BJ (cell line): Measurements from ENCODE around the gene SLC25A14. TPM values are rescaled to one million over a fixed set of nuclear protein-coding genes. Genes with fewer than 3 reads are reported as not detected.

Experiments
- CTCF ChIA-PET: fragments of 350-600 bp; formaldehyde crosslinking; extraction: SDS; loops from one replicate; lab custom pipeline; 2021; ENCODE audit warnings: antibody characterized with exemption, inconsistent platforms; lab: Yijun Ruan, JAX
- POLR2A ChIA-PET: fragments of 300-600 bp; sonication (Branson Sonifier 250); formaldehyde crosslinking; extraction: SDS; loops from one replicate; lab custom pipeline; 2021; ENCODE audit warnings: antibody characterized with exemption; lab: Charles Lee
- DNase-seq: peaks from one replicate; pipeline ENCODE4 v3.0.0-alpha.2; 2011; ENCODE audit warnings: low read depth
- H3K27me3 ChIP-seq: 2 replicates; pipeline ENCODE4 v1.6.0; 2011; ENCODE audit warnings: low read length; ENCODE audit not compliant: control insufficient read depth, insufficient read depth
- H3K36me3 ChIP-seq: 2 replicates; pipeline ENCODE4 v1.5.1; 2011; ENCODE audit warnings: low read length; ENCODE audit not compliant: control insufficient read depth, insufficient read depth
- H3K4me3 ChIP-seq: 2 replicates; pipeline ENCODE4 v1.5.1; 2011; ENCODE audit warnings: low read depth, mild to moderate bottlenecking, control low read depth, low read length
- CTCF ChIP-seq: IDR thresholded peaks from 2 replicates; pipeline ENCODE4 v1.5.1; 2011; ENCODE audit warnings: low read depth, mild to moderate bottlenecking, control low read depth, inconsistent platforms, low read length, moderate library complexity; ENCODE audit not compliant: insufficient read depth
- polyA plus RNA-seq: library from polyadenylated mRNA; depleted of rRNA; stranded (reverse); fragments of >200 nt; gene quantifications from 2 replicates; pipeline ENCODE4 v1.2.3, GENCODE V29; 2011; rRNA removed
- small RNA-seq: library from RNA; depleted of rRNA; stranded (forward); fragments of <200 nt; gene quantifications from one replicate; pipeline ENCODE3, GENCODE V24; 2012; ENCODE audit warnings: low replicate concordance, low read depth; ENCODE audit not compliant: insufficient read length

The SLC25A14 gene
- polyA plus RNA-seq, 1 experiment, result 11.0 TPM

GRCh38 chrX:130418066-130418465, 78.3 kb downstream of the SLC25A14 start:
- no peak for TF ChIP-seq CTCF
- H3K27me3 ChIP-seq, result no peaks in the 10 kb centered on the region
- ChIA-PET POLR2A (no interaction called here), CTCF (interaction anchor here (0.6 to 1.1 kb wide), 2 partner anchors 12 to 23 kb away, joined by 3 to 7 read pairs; no protein-coding TSS in a partner anchor)
- DNase-seq, result no peak
- H3K36me3 ChIP-seq, result peaks cover 1% of the 10 kb centered on the region; the same call in 1 of the 2 replicates
- no peak overlapping the region for H3K4me3 ChIP-seq

- POLR2A ChIA-PET, result no interaction called here
- no peak overlapping the region for H3K4me3 ChIP-seq
- TF ChIP-seq CTCF, result no peak
- no peaks in the 10 kb centered on the region for H3K27me3 ChIP-seq
- peaks cover 1% of the 10 kb centered on the region; the same call in 1 of the 2 replicates for H3K36me3 ChIP-seq
- no peak for DNase-seq
- CTCF ChIA-PET, result interaction anchor here (1.1 kb wide), 1 partner anchor 12 kb away, joined by 7 read pairs; no protein-coding TSS in a partner anchor
Measured at GRCh38 chrX:130418740-130419139, 79.0 kb downstream of the SLC25A14 start.

- peaks cover 1% of the 10 kb centered on the region; the same call in 1 of the 2 replicates for H3K36me3 ChIP-seq
- DNase-seq, result no peak
- no peak for TF ChIP-seq CTCF
- H3K4me3 ChIP-seq, result no peak overlapping the region
- ChIA-PET POLR2A (no interaction called here), CTCF (no interaction called here)
- H3K27me3 ChIP-seq, result no peaks in the 10 kb centered on the region
Measured at GRCh38 chrX:130419263-130419662, 79.5 kb downstream of the SLC25A14 start.

Small RNAs within 50 kb of the gene (small RNA-seq; reads per million reads assigned to genes)
- not detected for gene AL035423.1
- gene RNU6-1130P, result not detected

Other genes starting within 250 kb of the SLC25A14 start
- 22.6 and 31.1 TPM in 2 replicates for gene ELF4, start 229.4 kb upstream of the SLC25A14 start, polyA plus RNA-seq
- 23.2 and 27.8 TPM in 2 replicates for gene AIFM1, start 174.1 kb upstream of the SLC25A14 start, polyA plus RNA-seq
- 4.6 and 5.1 TPM in 2 replicates for gene RAB33A, start 168.0 kb upstream of the SLC25A14 start, polyA plus RNA-seq
- gene ZNF280C, start 71.0 kb upstream of the SLC25A14 start, polyA plus RNA-seq, result 2.1 and 4.2 TPM in 2 replicates
- gene GPR119, start 45.8 kb downstream of the SLC25A14 start, polyA plus RNA-seq, result not detected in 2 replicates
- gene RBMX2, start 62.1 kb downstream of the SLC25A14 start, polyA plus RNA-seq, result 12.6 and 20.5 TPM in 2 replicates